WTC11 (cell line): ENCODE data around the gene ADPRS. TPM values are rescaled to one million over a fixed set of nuclear protein-coding genes. Genes with fewer than 3 reads are reported as not detected.

ENCODE experiments used
- ATAC-seq: fragments of 200-7000 bp; cut with Tn5 transposase; 2 replicates; pipeline ENCODE4 v1.10.0; 2021; ENCODE audit warnings: mild to moderate bottlenecking, moderate library complexity
- CTCF ChIA-PET: fragments of 300-600 bp; sonication (Branson Sonifier 250); formaldehyde crosslinking; loops from one replicate; lab custom pipeline; 2021; ENCODE audit warnings: antibody characterized with exemption; lab: Charles Lee
- POLR2A ChIA-PET: fragments of 350-600 bp; sonication (Branson Sonifier 250); formaldehyde crosslinking; loops from one replicate; lab custom pipeline; 2021; ENCODE audit warnings: antibody characterized with exemption; lab: Charles Lee
- DNase-seq: peaks from one replicate; pipeline ENCODE4 v3.0.0; 2021; ENCODE audit warnings: low spot score
- H3K27ac Mint-ChIP-seq: 2 replicates; pipeline ENCODE4 v1.8.0; 2021; ENCODE audit warnings: mixed read lengths
- H3K27me3 Mint-ChIP-seq: 2 replicates; pipeline ENCODE4 v1.8.0; 2021; ENCODE audit warnings: low read depth, mild to moderate bottlenecking, moderate library complexity, mixed read lengths
- H3K36me3 Mint-ChIP-seq: 2 replicates; pipeline ENCODE4 v1.8.0; 2021; ENCODE audit warnings: mixed read lengths
- H3K4me1 Mint-ChIP-seq: 2 replicates; pipeline ENCODE4 v1.8.0; 2022; ENCODE audit warnings: mixed read lengths
- H3K4me3 Mint-ChIP-seq: 2 replicates; pipeline ENCODE4 v1.8.0; 2021; ENCODE audit warnings: mild to moderate bottlenecking, moderate library complexity, mixed read lengths
- H3K9me3 Mint-ChIP-seq: 2 replicates; pipeline ENCODE4 v1.8.0; 2021; ENCODE audit warnings: mixed read lengths
- CBFB ChIP-seq: sonication (generic); formaldehyde crosslinking; IDR thresholded peaks from 2 replicates; pipeline ENCODE4 v1.8.1; 2022; ENCODE audit warnings: mild to moderate bottlenecking, low read depth, missing genetic modification reagents
- FOXJ3 ChIP-seq: sonication (generic); formaldehyde crosslinking; IDR thresholded peaks from 2 replicates; pipeline ENCODE4 v1.9.0; 2021; ENCODE audit warnings: missing genetic modification reagents, mild to moderate bottlenecking, borderline replicate concordance
- JUN ChIP-seq: sonication (generic); formaldehyde crosslinking; IDR thresholded peaks from 2 replicates; pipeline ENCODE4 v1.8.0; 2023; ENCODE audit warnings: mild to moderate bottlenecking, missing genetic modification reagents
- NR3C1 ChIP-seq: sonication (generic); formaldehyde crosslinking; conservative IDR thresholded peaks from 2 replicates; pipeline ENCODE4 v1.8.1; 2023; ENCODE audit warnings: low read depth, mild to moderate bottlenecking, missing genetic modification reagents
- SMAD4 ChIP-seq: sonication (generic); formaldehyde crosslinking; IDR thresholded peaks from 2 replicates; pipeline ENCODE4 v1.8.0; 2022; ENCODE audit warnings: mild to moderate bottlenecking, missing genetic modification reagents
- TCF7 ChIP-seq: sonication (generic); formaldehyde crosslinking; IDR thresholded peaks from 2 replicates; pipeline ENCODE4 v1.8.0; 2022; ENCODE audit warnings: mild to moderate bottlenecking, low read depth, missing genetic modification reagents, moderate library complexity
- TEAD4 ChIP-seq: sonication (generic); formaldehyde crosslinking; IDR thresholded peaks from 2 replicates; pipeline ENCODE4 v1.8.0; 2022; ENCODE audit warnings: mild to moderate bottlenecking, missing genetic modification reagents
- ZNF138 ChIP-seq: sonication (generic); formaldehyde crosslinking; conservative IDR thresholded peaks from 2 replicates; pipeline ENCODE4 v1.8.1; 2022; ENCODE audit warnings: mild to moderate bottlenecking, moderate library complexity, missing genetic modification reagents
- ZNF396 ChIP-seq: fragments of 250-450 bp; sonication (Bioruptor Pico); IDR thresholded peaks from 2 replicates; pipeline ENCODE4 v1.8.0; 2021; ENCODE audit warnings: mild to moderate bottlenecking, moderate library complexity, borderline replicate concordance
- ZNF423 ChIP-seq: fragments of 250-450 bp; sonication (Bioruptor Pico); IDR thresholded peaks from 2 replicates; pipeline ENCODE4 v2.1.2; 2022; ENCODE audit warnings: mild to moderate bottlenecking, moderate library complexity
- total RNA-seq: library from RNA; stranded (reverse); gene quantifications from 3 replicates; pipeline ENCODE4 v1.2.3, GENCODE V29; 2021
- TF ChIP-seq, protein P1 (sequence below): sonication (generic); formaldehyde crosslinking; IDR thresholded peaks from 2 replicates; pipeline ENCODE4 v1.8.1; 2022; ENCODE audit warnings: low read depth, missing genetic modification reagents, borderline replicate concordance
- TF ChIP-seq, protein P2 (sequence below): fragments of 250-450 bp; sonication (Bioruptor Pico); IDR thresholded peaks from 2 replicates; pipeline ENCODE4 v1.8.0; 2021; ENCODE audit warnings: mild to moderate bottlenecking
- TF ChIP-seq, protein P3 (sequence below): sonication (generic); formaldehyde crosslinking; IDR thresholded peaks from 2 replicates; pipeline ENCODE4 v1.8.1; 2022; ENCODE audit warnings: mild to moderate bottlenecking, moderate library complexity, missing genetic modification reagents
- TF ChIP-seq, protein P4 (sequence below): sonication (generic); formaldehyde crosslinking; IDR thresholded peaks from 2 replicates; pipeline ENCODE4 v1.8.1; 2023; ENCODE audit warnings: mild to moderate bottlenecking, missing genetic modification reagents
- TF ChIP-seq, protein P5 (sequence below): fragments of 250-450 bp; sonication (Bioruptor Pico); IDR thresholded peaks from 2 replicates; pipeline ENCODE4 v1.9.0; 2021; ENCODE audit warnings: mild to moderate bottlenecking
- TF ChIP-seq, protein P6 (sequence below): sonication (generic); formaldehyde crosslinking; IDR thresholded peaks from 2 replicates; pipeline ENCODE4 v1.8.1; 2022; ENCODE audit warnings: missing genetic modification reagents, borderline replicate concordance

The ADPRS gene
- total RNA-seq, 1 experiment from 2014 or later = 32.7 TPM

DNA sequence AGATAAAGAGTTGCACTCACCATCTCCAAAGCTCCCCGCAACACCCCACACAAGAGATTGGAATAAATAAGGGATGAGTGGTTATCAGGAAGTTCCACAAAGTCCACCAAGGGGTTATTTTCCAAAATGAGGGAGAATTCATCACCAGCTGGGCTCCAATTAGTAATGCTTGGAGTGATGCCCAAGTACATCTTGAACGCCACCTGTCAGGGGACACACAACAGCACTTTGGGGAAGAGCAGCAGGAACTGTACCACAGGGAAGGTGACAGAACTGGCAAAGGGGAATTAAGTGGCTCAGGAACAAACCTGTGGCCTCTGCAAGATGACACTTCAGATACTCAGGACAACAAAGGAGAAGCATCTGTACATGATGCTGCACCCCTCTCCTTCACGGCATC lies 49.1 kb downstream of the ADPRS start (continued):
- TF ChIP-seq, protein P1, sequence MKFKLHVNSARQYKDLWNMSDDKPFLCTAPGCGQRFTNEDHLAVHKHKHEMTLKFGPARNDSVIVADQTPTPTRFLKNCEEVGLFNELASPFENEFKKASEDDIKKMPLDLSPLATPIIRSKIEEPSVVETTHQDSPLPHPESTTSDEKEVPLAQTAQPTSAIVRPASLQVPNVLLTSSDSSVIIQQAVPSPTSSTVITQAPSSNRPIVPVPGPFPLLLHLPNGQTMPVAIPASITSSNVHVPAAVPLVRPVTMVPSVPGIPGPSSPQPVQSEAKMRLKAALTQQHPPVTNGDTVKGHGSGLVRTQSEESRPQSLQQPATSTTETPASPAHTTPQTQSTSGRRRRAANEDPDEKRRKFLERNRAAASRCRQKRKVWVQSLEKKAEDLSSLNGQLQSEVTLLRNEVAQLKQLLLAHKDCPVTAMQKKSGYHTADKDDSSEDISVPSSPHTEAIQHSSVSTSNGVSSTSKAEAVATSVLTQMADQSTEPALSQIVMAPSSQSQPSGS = no peak

DNA sequence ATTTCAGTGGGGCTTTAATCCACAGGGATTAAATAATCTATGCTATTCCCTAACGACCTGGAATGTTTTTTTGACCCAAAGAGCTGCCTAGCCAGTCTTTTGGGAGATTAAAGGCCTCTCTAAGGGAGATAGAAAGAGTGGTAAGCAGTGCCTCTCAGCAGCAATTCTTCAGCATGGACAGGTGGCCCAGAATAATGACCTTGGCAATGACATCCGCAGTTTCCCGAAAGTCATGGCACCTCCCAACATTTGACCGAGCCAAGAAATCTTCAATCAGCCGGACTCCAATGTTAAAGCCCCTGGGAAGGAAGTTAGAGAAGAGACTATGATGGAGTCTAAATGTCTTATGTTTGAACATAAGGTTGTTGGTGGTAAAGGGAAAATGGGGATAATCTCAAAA lies 50.8 kb downstream of the ADPRS start:
- Mint-ChIP-seq H3K9me3 (peaks cover 8% of the 10 kb centered on the region), H3K36me3 (peaks cover 27% of the 10 kb centered on the region)
- TF ChIP-seq SMAD4 (CRISPR knock-in tag) (no peak), ZNF423 (CRISPR knock-in tag) (no peak), ZNF396 (CRISPR knock-in tag) (no peak), FOXJ3 (CRISPR knock-in tag) (no peak), CBFB (CRISPR knock-in tag) (no peak), JUN (CRISPR knock-in tag) (no peak), TCF7 (CRISPR knock-in tag) (no peak)
- TF ChIP-seq, protein P1 = no peak
- TF ChIP-seq, protein P2, sequence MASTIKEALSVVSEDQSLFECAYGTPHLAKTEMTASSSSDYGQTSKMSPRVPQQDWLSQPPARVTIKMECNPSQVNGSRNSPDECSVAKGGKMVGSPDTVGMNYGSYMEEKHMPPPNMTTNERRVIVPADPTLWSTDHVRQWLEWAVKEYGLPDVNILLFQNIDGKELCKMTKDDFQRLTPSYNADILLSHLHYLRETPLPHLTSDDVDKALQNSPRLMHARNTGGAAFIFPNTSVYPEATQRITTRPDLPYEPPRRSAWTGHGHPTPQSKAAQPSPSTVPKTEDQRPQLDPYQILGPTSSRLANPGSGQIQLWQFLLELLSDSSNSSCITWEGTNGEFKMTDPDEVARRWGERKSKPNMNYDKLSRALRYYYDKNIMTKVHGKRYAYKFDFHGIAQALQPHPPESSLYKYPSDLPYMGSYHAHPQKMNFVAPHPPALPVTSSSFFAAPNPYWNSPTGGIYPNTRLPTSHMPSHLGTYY (CRISPR knock-in tag) = no peak
- TF ChIP-seq, protein P3, sequence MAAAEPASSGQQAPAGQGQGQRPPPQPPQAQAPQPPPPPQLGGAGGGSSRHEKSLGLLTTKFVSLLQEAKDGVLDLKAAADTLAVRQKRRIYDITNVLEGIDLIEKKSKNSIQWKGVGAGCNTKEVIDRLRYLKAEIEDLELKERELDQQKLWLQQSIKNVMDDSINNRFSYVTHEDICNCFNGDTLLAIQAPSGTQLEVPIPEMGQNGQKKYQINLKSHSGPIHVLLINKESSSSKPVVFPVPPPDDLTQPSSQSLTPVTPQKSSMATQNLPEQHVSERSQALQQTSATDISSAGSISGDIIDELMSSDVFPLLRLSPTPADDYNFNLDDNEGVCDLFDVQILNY (CRISPR knock-in tag) = no peak
- TF ChIP-seq, protein P4, sequence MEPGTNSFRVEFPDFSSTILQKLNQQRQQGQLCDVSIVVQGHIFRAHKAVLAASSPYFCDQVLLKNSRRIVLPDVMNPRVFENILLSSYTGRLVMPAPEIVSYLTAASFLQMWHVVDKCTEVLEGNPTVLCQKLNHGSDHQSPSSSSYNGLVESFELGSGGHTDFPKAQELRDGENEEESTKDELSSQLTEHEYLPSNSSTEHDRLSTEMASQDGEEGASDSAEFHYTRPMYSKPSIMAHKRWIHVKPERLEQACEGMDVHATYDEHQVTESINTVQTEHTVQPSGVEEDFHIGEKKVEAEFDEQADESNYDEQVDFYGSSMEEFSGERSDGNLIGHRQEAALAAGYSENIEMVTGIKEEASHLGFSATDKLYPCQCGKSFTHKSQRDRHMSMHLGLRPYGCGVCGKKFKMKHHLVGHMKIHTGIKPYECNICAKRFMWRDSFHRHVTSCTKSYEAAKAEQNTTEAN (CRISPR knock-in tag) = no peak
- TF ChIP-seq, all 79 proteins: peak for 0
- ATAC-seq = no peak
- Mint-ChIP-seq H3K4me1 (peaks cover 2% of the 10 kb centered on the region), H3K27me3 (no peaks in the 10 kb centered on the region), H3K27ac (no peak overlapping the region), H3K4me3 (no peak overlapping the region)
- ChIA-PET CTCF (interaction anchor here (1.0 kb wide), 1 partner anchor 43 kb away, joined by 3 read pairs; no protein-coding TSS in a partner anchor), POLR2A (no interaction called here)
- DNase-seq = no peak

DNA sequence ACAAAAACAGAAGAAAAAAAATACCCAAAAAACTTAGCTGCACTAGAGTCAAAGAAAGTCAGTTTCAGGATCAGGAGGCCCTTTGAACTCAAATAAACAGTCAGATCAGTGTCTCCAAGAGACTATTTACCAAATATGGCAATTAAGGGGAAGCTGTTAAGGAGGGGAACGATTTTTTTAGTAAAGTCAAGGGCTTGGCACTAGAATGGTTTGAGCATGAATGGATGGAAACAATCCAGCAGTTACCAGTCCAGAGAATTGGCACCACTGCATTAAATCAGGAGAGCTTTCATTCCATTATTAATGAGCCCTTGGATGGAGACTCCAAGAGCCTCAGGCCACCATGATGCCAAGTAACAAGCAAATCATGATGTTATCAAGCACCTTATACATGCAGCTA lies 53.4 kb downstream of the ADPRS start:
- DNase-seq (no peak), ATAC-seq (no peak)
- ChIA-PET CTCF (interaction anchor here (1.0 kb wide), 1 partner anchor 23 kb away, joined by 4 read pairs; no protein-coding TSS in a partner anchor), POLR2A (no interaction called here)
- Mint-ChIP-seq H3K36me3 (peaks cover 36% of the 10 kb centered on the region), H3K4me1 (no peaks in the 10 kb centered on the region), H3K4me3 (no peak overlapping the region), H3K9me3 (peaks cover 8% of the 10 kb centered on the region), H3K27me3 (no peaks in the 10 kb centered on the region), H3K27ac (no peak overlapping the region)
- TF ChIP-seq ZNF138 (CRISPR knock-in tag) (no peak), CBFB (CRISPR knock-in tag) (no peak), TEAD4 (CRISPR knock-in tag) (no peak), NR3C1 (CRISPR knock-in tag) (no peak)

DNA sequence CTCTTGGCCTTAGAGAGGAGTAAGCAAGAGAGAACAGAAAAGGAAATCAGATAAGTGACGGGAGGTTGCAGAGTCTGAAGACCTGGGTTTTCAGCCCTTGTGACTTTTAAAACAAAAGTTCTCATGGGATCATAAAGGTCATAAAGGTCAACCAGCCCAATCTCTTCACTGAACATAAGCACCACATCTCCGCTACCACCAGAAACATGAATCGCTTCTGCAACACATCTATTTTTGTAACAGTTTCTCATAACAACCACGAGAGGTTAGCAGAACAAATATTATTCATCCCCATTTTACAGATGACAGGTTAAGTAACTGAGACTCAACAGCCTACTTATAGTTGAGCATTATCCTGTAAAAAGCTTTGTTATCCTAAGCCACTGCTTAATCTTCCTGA lies 54.7 kb downstream of the ADPRS start:
- DNase-seq (no peak), ATAC-seq (no peak)
- Mint-ChIP-seq H3K4me3 (no peak overlapping the region), H3K36me3 (peaks cover 26% of the 10 kb centered on the region), H3K27me3 (no peaks in the 10 kb centered on the region), H3K9me3 (peaks cover 8% of the 10 kb centered on the region), H3K27ac (no peak overlapping the region), H3K4me1 (0 out of 2 replicates have a peak, but pooled peaks cover 6% of the 10 kb centered on the region)
- ChIA-PET POLR2A (no interaction called here), CTCF (no interaction called here)
- TF ChIP-seq, protein P5, sequence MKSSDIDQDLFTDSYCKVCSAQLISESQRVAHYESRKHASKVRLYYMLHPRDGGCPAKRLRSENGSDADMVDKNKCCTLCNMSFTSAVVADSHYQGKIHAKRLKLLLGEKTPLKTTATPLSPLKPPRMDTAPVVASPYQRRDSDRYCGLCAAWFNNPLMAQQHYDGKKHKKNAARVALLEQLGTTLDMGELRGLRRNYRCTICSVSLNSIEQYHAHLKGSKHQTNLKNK = no peak
- TF ChIP-seq, protein P6, sequence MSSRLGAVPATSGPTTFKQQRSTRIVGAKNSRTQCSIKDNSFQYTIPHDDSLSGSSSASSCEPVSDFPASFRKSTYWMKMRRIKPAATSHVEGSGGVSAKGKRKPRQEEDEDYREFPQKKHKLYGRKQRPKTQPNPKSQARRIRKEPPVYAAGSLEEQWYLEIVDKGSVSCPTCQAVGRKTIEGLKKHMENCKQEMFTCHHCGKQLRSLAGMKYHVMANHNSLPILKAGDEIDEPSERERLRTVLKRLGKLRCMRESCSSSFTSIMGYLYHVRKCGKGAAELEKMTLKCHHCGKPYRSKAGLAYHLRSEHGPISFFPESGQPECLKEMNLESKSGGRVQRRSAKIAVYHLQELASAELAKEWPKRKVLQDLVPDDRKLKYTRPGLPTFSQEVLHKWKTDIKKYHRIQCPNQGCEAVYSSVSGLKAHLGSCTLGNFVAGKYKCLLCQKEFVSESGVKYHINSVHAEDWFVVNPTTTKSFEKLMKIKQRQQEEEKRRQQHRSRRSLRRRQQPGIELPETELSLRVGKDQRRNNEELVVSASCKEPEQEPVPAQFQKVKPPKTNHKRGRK (CRISPR knock-in tag) = no peak
- TF ChIP-seq FOXJ3 (CRISPR knock-in tag) = no peak
